Caco-2 (cell line): ENCODE measurements around the gene VRK1. TPM values are rescaled to one million over a fixed set of nuclear protein-coding genes. Genes with fewer than 3 reads are reported as not detected.

Experiments
- BruUV-seq: library from RNA; stranded (reverse); fragments of 400-500 nt; replicated peaks from 2 replicates; lab custom pipeline; 2021; lab: Mats Ljungman, UMichigan
- CTCF ChIA-PET: fragments of 300-600 bp; sonication (Branson Sonifier 250); formaldehyde crosslinking; loops from one replicate; lab custom pipeline; 2022; ENCODE audit warnings: antibody characterized with exemption; lab: Charles Lee
- POLR2A ChIA-PET: fragments of 300-600 bp; sonication (Branson Sonifier 250); formaldehyde crosslinking; loops from one replicate; lab custom pipeline; 2022; ENCODE audit warnings: antibody characterized with exemption; lab: Charles Lee
- DNase-seq, 2 experiments: peaks; one replicate each; pipeline versions ENCODE4 v3.0.0 to v3.0.0-alpha.2; 2020 to 2022
- H3K27me3 ChIP-seq: replicated peaks from 2 replicates; pipeline ENCODE4 v1.6.0; 2011; ENCODE audit warnings: low read length; ENCODE audit not compliant: control insufficient read depth, insufficient read depth
- H3K36me3 ChIP-seq: 2 replicates; pipeline ENCODE4 v1.5.1; 2011; ENCODE audit warnings: low read length; ENCODE audit not compliant: control insufficient read depth, insufficient read depth
- H3K4me1 ChIP-seq: fragments of 250-450 bp; sonication (Bioruptor Pico); 2 replicates; pipeline ENCODE4 v1.5.1; 2020; ENCODE audit warnings: mild to moderate bottlenecking
- H3K4me3 ChIP-seq: 2 replicates; pipeline ENCODE4 v1.5.1; 2011; ENCODE audit warnings: low read depth, mild to moderate bottlenecking, control low read depth, low read length
- H3K9me3 ChIP-seq: fragments of 250-450 bp; sonication (Bioruptor Pico); 2 replicates; pipeline ENCODE4 v1.5.1; 2020; ENCODE audit warnings: mild to moderate bottlenecking, moderate library complexity
- H3K27ac Mint-ChIP-seq: one replicate; pipeline ENCODE4 v1.8.0; 2022; ENCODE audit warnings: mixed read lengths; ENCODE audit not compliant: unreplicated experiment
- H3K27me3 Mint-ChIP-seq: one replicate; pipeline ENCODE4 v1.8.0; 2022; ENCODE audit warnings: mixed read lengths; ENCODE audit not compliant: insufficient read depth, unreplicated experiment
- H3K36me3 Mint-ChIP-seq: one replicate; pipeline ENCODE4 v1.8.0; 2022; ENCODE audit warnings: mild to moderate bottlenecking, mixed read lengths; ENCODE audit not compliant: insufficient read depth, unreplicated experiment
- H3K4me1 Mint-ChIP-seq: one replicate; pipeline ENCODE4 v1.8.0; 2022; ENCODE audit warnings: low read depth, mixed read lengths; ENCODE audit not compliant: unreplicated experiment
- H3K4me3 Mint-ChIP-seq: one replicate; pipeline ENCODE4 v1.8.0; 2022; ENCODE audit warnings: mild to moderate bottlenecking, moderate library complexity, mixed read lengths; ENCODE audit not compliant: unreplicated experiment
- H3K9me3 Mint-ChIP-seq: one replicate; pipeline ENCODE4 v1.8.0; 2022; ENCODE audit warnings: mixed read lengths; ENCODE audit not compliant: unreplicated experiment
- CTCF ChIP-seq, 2 experiments: fragments of 200-600 bp in 1 of 2; IDR thresholded peaks; 1 replicate in 1 of 2; 2 replicates in 1 of 2; pipeline versions ENCODE4 v1.5.1 to v1.8.0; 2011 to 2022; ENCODE audit warnings: antibody characterized with exemption in 1 of 2, control low read depth in 1 of 2, inconsistent platforms in 1 of 2, low read depth in 1 of 2, low read length in 1 of 2, mild to moderate bottlenecking in 1 of 2, moderate library complexity in 1 of 2; ENCODE audit not compliant: insufficient read depth in 1 of 2, severe bottlenecking in 1 of 2, unreplicated experiment in 1 of 2
- intact Hi-C: fragments of 100-400 bp; cut with micrococcal nuclease; formaldehyde crosslinking; loops from one replicate; pipeline ENCODE4 v1.10.0; 2022; ENCODE audit not compliant: unreplicated experiment
- total RNA-seq: library from RNA; stranded (reverse); gene quantifications from 2 replicates; pipeline ENCODE4 v1.2.3, GENCODE V29; 2022

Gene VRK1
- total RNA-seq, 1 experiment from 2014 or later = 42.1 TPM

DNA sequence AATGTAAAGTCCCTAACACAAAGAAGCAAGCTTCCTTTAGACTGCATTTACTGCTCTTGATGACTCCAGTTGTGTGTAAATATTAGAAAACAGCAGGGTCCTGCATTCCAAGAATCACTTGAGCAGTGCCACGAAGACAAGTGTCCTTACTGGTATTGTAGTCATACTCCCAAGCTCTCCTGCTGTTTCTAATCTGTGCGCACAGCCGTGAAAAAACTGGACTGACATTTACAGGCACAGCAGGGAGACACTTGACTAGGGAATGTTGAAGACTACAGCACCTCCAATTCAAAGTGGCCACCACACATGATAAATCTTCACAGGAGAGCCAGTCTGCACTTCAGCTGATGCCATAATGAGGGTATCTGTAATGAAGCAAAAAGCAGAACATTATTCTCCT lies 91.4 kb downstream of the VRK1 start:
- intact Hi-C loops = no loop called here
- ChIA-PET POLR2A (no interaction called here), CTCF (no interaction called here)
- Mint-ChIP-seq H3K27me3 (no peaks in the 10 kb centered on the region), H3K27ac (no peak overlapping the region), H3K4me1 (no peaks in the 10 kb centered on the region), H3K36me3 (peaks cover under 1% of the 10 kb centered on the region), H3K9me3 (no peaks in the 10 kb centered on the region), H3K4me3 (no peak overlapping the region)
- no peaks in the 10 kb centered on the region for H3K36me3 ChIP-seq
- no peak for TF ChIP-seq CTCF (IDR thresholded peaks at IDR 0.05; ENCODE audit: insufficient read depth in 1 of 2, low read depth in 1 of 2, low read length in 1 of 2, severe bottlenecking in 1 of 2, unreplicated experiment in 1 of 2)
- H3K9me3 ChIP-seq = no peaks in the 10 kb centered on the region
- no peak overlapping the region for H3K4me3 ChIP-seq
- DNase-seq = no peak
- BruUV-seq = no TSS peak
- no peaks in the 10 kb centered on the region for H3K4me1 ChIP-seq
- no peaks in the 10 kb centered on the region for H3K27me3 ChIP-seq

- no peaks in the 10 kb centered on the region for H3K27me3 Mint-ChIP-seq
- CTCF ChIA-PET = no interaction called here
- POLR2A ChIA-PET = no interaction called here
- Histone ChIP-seq H3K27me3 (no peaks in the 10 kb centered on the region), H3K4me3 (no peak overlapping the region), H3K4me1 (no peaks in the 10 kb centered on the region), H3K36me3 (no peaks in the 10 kb centered on the region), H3K9me3 (no peaks in the 10 kb centered on the region)
- no peaks in the 10 kb centered on the region for H3K4me1 Mint-ChIP-seq
- no TSS peak for BruUV-seq
- DNase-seq = no peak
- TF ChIP-seq CTCF (IDR thresholded peaks at IDR 0.05; ENCODE audit: insufficient read depth in 1 of 2, low read depth in 1 of 2, low read length in 1 of 2, severe bottlenecking in 1 of 2, unreplicated experiment in 1 of 2) = no peak
- H3K27ac Mint-ChIP-seq = no peak overlapping the region
- peaks cover 5% of the 10 kb centered on the region for H3K36me3 Mint-ChIP-seq
- intact Hi-C loops = no loop called here
- no peaks in the 10 kb centered on the region for H3K9me3 Mint-ChIP-seq
- no peak overlapping the region for H3K4me3 Mint-ChIP-seq
Observed at GRCh38 chr14:96889091-96889490, 91.9 kb downstream of the VRK1 start.

DNA sequence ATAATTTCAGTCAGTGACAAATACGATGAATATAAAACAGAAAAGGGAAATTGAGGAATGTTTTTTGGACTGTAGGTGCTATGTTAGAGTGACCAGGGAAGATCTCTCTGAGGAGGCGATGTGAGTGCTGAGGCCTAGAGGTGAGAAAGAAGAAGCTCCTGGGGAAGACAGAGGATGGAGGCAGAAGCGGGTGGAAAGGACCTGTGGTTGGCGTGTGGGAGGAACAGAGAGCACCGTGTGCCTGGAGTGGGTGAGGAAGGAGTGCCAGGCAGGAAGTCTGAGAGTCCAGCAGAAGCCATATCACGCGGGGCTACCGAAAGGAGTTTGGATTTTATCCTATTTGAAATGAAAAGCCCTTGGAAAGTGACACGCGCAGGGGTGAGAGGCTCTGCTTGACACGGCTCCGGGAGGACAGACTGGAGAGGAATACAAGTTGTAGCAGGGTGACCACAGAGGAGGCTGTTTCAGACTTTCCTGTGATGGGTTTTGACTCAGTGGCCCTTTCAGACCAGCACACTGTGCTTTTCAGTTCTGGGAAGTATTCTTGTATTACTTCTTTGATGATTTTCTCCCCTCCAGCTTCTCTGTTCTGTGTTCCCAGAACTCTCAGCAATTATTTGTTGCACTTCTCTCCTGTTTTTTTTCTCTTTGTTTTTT lies 96.9 kb downstream of the VRK1 start:
- Histone ChIP-seq H3K4me3 (no peak overlapping the region), H3K27me3 (no peaks in the 10 kb centered on the region), H3K4me1 (no peaks in the 10 kb centered on the region), H3K9me3 (no peaks in the 10 kb centered on the region), H3K36me3 (no peaks in the 10 kb centered on the region)
- Mint-ChIP-seq H3K27me3 (no peaks in the 10 kb centered on the region), H3K27ac (no peak overlapping the region), H3K9me3 (no peaks in the 10 kb centered on the region), H3K4me1 (no peaks in the 10 kb centered on the region), H3K36me3 (peaks cover 6% of the 10 kb centered on the region), H3K4me3 (no peak overlapping the region)
- POLR2A ChIA-PET = no interaction called here
- intact Hi-C loops = no loop called here
- DNase-seq = no peak
- BruUV-seq = no TSS peak
- CTCF ChIA-PET = no interaction called here
- no peak for TF ChIP-seq CTCF (IDR thresholded peaks at IDR 0.05; ENCODE audit: insufficient read depth in 1 of 2, low read depth in 1 of 2, low read length in 1 of 2, severe bottlenecking in 1 of 2, unreplicated experiment in 1 of 2)
